ENCODE results near the gene ASCC1.

GRCh38 chr10:72116372-72116771 is 99.7 kb downstream of the ASCC1 start:
- no peak for TF ChIP-seq CTCF (conservative IDR thresholded peaks at IDR 0.05; ENCODE audit: low read depth, low read length)
- TF ChIP-seq EZH2 (IDR thresholded peaks at IDR 0.05; ENCODE audit: borderline replicate concordance, low read depth, low read length, poor library complexity, severe bottlenecking) = no peak
